Measurements from ENCODE around the gene GALNT9.
"Not testable (repeated sequence)": the region's sequence is repeated elsewhere in the genome, so short reads cannot be mapped to it uniquely, and the experiment has no call there.

Gene GALNT9

DNA sequence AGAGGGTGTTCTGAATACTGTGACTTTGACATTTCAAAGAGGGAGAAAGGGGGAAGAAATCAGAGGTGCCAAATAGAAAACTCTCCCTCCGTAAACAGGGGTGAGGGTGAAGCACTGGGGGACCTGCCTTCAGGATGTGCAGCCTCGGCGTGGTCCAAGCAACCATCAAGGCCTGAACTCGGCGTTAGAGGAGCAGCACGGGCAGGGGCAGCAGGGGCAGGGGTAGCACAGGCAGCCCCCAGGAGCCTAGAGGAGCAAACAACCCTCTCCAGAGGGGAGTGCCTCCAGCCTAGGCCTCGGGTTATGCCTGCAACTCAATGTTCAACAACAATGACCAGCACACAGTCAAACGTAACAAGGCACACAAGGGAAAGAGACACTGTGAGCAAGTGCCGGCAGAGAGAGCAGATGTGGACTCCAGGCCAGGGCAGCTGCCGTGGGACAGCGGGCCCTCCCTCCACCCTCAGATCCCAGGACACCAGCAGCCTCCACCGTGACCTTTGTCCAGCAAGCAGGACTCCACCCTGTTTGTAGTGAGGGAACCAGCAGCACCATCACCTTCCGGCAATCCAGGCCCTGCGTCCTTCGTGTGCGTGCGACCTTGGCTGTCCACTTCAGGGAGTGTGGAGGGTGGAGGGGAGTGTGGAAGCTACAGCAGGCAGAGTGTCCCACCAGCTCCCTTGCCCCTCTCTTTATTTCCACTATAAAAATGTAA, 18.0 kb downstream of the GALNT9 start:
- 78 to 79% methylated on average over 17 of the region's 17 CpGs for WGBS, 2 experiments
- no peaks in the 10 kb centered on the region for H3K9me3 ChIP-seq (ENCODE audit: control insufficient read depth, low read length)
- H3K27me3 ChIP-seq (ENCODE audit: control insufficient read depth, insufficient read depth, low read length, poor library complexity, severe bottlenecking): no peaks in the 10 kb centered on the region

DNA sequence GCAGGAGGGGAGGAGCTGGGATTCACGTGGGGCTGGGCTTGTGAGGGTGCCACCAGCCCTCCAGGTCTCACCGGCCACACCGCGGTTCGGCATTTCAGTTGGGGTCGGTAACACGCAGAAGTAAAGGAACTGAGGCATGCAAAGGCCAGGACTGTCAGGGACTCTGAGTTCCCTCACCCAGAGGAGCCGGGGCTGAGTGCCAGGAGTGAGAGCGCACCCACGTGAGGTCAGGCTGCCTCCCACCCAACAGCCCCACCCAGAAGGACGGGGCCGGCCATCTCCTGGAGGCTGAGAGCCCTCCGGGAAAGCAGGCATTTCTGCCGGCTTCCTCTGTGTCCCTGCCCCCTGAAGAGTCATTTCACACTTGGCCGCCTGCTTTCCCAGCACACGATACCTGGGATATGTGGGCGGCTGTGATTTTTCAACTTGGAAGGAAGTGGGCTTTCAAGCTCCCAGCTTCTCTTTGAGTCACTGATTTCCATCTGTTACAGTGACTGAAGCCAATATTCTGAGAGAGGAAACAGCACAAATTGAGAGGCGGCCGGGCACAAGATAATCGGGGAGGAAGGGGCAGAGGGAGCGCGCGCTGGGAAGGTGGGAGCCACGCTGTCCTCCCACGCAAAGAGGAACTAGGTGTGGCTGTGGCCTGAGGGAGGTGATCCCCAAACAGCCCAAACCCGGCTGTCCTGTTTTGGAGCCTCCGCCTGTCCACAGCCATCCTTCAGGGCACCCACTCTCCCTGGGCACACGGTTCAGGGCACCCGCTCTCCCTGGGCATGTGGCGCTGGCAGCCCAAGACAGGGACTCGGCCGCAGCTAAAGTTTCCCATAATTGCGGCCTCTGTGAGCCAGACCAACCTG, 19.0 kb downstream of the GALNT9 start:
- WGBS, 2 experiments: 80 to 82% methylated on average over 33 of the region's 33 CpGs
- Histone ChIP-seq H3K4me1 (ENCODE audit: control insufficient read depth, insufficient read depth, low read length) (no peaks in the 10 kb centered on the region), H3K4me3 (ENCODE audit: insufficient read depth, low read depth, low read length) (no peak overlapping the region), H3K27me3 (ENCODE audit: control insufficient read depth, insufficient read depth, low read length, poor library complexity, severe bottlenecking) (no peaks in the 10 kb centered on the region), H3K36me3 (ENCODE audit: control insufficient read depth, insufficient read depth, low read length) (no peaks in the 10 kb centered on the region), H3K9me3 (ENCODE audit: control insufficient read depth, low read length) (no peaks in the 10 kb centered on the region), H3K27ac (ENCODE audit: insufficient read depth, low read depth, low read length, poor library complexity, severe bottlenecking) (no peak overlapping the region)

More for the DNA sequence above, 18.0 kb downstream of the GALNT9 start:
- no peaks in the 10 kb centered on the region for H3K4me1 ChIP-seq (ENCODE audit: control insufficient read depth, insufficient read depth, low read length)
- H3K4me3 ChIP-seq (ENCODE audit: insufficient read depth, low read depth, low read length): no peak overlapping the region
- no peaks in the 10 kb centered on the region for H3K36me3 ChIP-seq (ENCODE audit: control insufficient read depth, insufficient read depth, low read length)
- H3K27ac ChIP-seq (ENCODE audit: insufficient read depth, low read depth, low read length, poor library complexity, severe bottlenecking): no peak overlapping the region

DNA sequence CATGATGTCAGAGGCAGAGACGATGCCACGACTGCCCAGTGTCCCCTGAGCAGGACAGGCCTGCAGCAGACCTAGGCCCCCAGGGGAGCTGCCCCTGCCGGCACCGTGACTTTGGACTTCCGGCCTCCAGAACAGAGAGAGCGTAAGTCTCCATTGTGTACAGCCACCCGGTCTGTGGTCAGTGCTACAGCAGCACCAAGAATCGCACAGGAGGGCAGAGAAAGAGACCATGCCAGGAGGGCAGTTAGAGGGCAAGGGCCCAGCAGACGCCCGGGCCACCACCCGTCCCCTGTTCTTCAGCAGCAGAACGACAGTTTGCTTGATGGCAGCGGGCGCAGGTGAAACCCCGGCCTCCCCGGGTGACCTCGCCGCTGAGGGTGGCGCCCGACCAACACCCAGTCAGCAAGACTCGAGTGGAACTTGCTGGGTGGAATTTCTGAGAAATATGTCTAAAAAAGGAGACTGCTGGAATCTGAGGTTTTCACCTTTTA, 19.7 kb downstream of the GALNT9 start:
- no peaks in the 10 kb centered on the region for H3K36me3 ChIP-seq (ENCODE audit: control insufficient read depth, insufficient read depth, low read length)
- no peak overlapping the region for H3K27ac ChIP-seq (ENCODE audit: insufficient read depth, low read depth, low read length, poor library complexity, severe bottlenecking)
- 92% methylated on average over 21 of the region's 21 CpGs for WGBS, 2 experiments
- no peak overlapping the region for H3K4me3 ChIP-seq (ENCODE audit: insufficient read depth, low read depth, low read length)
- H3K4me1 ChIP-seq (ENCODE audit: control insufficient read depth, insufficient read depth, low read length): no peaks in the 10 kb centered on the region
- H3K9me3 ChIP-seq (ENCODE audit: control insufficient read depth, low read length): no peaks in the 10 kb centered on the region
- no peaks in the 10 kb centered on the region for H3K27me3 ChIP-seq (ENCODE audit: control insufficient read depth, insufficient read depth, low read length, poor library complexity, severe bottlenecking)

DNA sequence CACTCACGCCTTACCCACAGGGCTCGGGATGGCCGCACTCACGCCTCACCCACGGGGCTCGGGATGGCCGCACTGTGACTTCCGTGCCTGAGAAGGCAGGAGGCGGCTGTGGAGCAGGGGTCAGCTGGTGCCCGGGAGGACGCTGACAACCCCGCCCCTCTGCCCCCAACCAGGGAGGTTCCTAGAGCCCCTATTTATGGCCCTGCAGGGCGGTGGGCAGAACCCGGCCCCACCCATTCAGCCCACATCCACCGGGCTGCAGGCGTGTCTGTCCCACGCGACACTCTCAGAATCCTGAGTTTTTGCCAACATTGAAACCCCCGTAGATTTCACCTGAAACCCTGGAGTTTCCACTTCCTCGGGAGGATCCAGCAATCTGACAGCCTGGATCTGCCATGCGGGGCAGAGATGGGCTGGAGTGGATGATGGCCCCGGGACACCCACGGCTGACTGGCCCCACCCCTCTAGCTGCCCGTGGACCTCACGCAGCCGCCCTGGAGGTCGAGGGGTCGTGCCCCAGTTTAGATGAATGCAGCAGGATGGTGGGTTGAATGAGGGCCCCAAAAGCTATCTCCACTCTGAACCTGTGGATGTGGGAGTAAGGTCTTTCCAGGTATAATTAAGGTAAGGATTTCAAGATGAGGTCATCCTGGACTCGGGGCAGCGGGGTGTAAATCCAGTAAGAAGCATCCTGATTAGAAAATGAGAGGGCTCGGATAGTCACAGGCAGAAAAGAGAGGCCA, 20.4 kb downstream of the GALNT9 start:
- H3K27me3 ChIP-seq (ENCODE audit: control insufficient read depth, insufficient read depth, low read length, poor library complexity, severe bottlenecking): no peaks in the 10 kb centered on the region
- H3K36me3 ChIP-seq (ENCODE audit: control insufficient read depth, insufficient read depth, low read length): no peaks in the 10 kb centered on the region
- no peaks in the 10 kb centered on the region for H3K4me1 ChIP-seq (ENCODE audit: control insufficient read depth, insufficient read depth, low read length)
- H3K9me3 ChIP-seq (ENCODE audit: control insufficient read depth, low read length): no peaks in the 10 kb centered on the region
- H3K27ac ChIP-seq (ENCODE audit: insufficient read depth, low read depth, low read length, poor library complexity, severe bottlenecking): no peak overlapping the region
- no peak overlapping the region for H3K4me3 ChIP-seq (ENCODE audit: insufficient read depth, low read depth, low read length)
- WGBS, 2 experiments: 88 to 91% methylated on average over 31 of the region's 31 CpGs

DNA sequence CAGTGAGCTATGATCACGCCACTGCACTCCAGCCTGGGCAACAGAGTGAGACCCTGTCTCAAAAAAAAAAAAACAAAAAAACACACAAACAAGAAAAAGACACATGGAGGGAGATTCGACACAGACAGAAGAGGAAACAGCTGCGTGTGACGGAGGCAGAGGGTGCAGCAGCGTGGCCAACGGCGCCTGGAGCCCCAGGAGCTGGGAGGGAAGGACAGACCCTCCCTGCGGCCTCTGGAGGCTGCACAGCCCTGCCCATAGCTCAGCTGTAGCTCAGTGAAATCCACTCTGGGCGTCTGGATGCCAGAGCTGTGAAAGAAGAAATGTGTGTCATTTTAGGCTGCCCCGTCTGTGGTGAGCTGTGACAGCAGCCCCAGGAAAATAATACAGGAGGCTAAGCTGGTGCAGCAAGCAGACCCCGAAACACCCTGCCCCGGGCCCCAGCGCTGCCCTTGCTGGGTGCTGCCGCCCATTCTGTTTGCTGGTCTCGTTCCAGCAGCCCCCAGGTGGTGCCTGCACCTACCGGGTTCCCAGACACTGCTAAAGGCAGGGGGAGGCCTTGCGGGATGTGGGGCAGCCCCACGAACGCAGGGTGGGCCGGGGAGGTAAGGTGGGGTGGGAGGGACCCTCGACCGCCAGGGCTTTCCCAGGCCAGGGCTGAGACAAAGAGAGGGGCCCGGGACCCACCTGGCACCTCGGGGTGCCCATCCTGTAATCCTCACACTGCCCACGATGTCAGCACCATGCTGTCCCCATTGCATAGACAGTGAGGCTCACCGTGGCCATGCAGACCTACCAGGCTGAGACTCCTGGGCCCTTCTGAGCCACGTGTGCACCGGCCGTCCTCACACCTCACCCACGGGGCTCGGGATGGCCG, 21.2 kb downstream of the GALNT9 start:
- Histone ChIP-seq H3K27ac (ENCODE audit: insufficient read depth, low read depth, low read length, poor library complexity, severe bottlenecking) (no peak overlapping the region), H3K36me3 (ENCODE audit: control insufficient read depth, insufficient read depth, low read length) (no peaks in the 10 kb centered on the region), H3K27me3 (ENCODE audit: control insufficient read depth, insufficient read depth, low read length, poor library complexity, severe bottlenecking) (no peaks in the 10 kb centered on the region), H3K4me3 (ENCODE audit: insufficient read depth, low read depth, low read length) (no peak overlapping the region), H3K9me3 (ENCODE audit: control insufficient read depth, low read length) (no peaks in the 10 kb centered on the region), H3K4me1 (ENCODE audit: control insufficient read depth, insufficient read depth, low read length) (no peaks in the 10 kb centered on the region)
- 84% methylated on average over 32 of the region's 32 CpGs for WGBS, 2 experiments

DNA sequence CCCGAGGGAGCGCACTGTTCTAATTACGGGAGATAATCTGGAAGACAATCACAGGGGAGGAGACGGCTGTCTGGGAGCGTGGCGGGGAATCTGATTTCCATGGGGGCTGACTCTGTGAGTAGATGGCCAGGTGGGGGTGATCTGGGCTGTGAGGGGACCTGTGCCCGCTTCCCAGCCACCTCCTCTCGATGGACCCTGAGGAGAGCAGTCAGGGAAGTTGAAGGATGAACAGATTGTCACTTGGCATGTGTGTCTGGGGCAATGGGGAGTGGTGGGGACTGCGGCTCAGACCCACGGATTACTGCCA, 22.6 kb downstream of the GALNT9 start:
- no peak overlapping the region for H3K4me3 ChIP-seq (ENCODE audit: insufficient read depth, low read depth, low read length)
- H3K9me3 ChIP-seq (ENCODE audit: control insufficient read depth, low read length): no peaks in the 10 kb centered on the region
- 76 to 79% methylated on average over 10 of the region's 10 CpGs for WGBS, 2 experiments
- H3K27me3 ChIP-seq (ENCODE audit: control insufficient read depth, insufficient read depth, low read length, poor library complexity, severe bottlenecking): no peaks in the 10 kb centered on the region
- H3K4me1 ChIP-seq (ENCODE audit: control insufficient read depth, insufficient read depth, low read length): no peaks in the 10 kb centered on the region
- H3K27ac ChIP-seq (ENCODE audit: insufficient read depth, low read depth, low read length, poor library complexity, severe bottlenecking): no peak overlapping the region
- H3K36me3 ChIP-seq (ENCODE audit: control insufficient read depth, insufficient read depth, low read length): no peaks in the 10 kb centered on the region

DNA sequence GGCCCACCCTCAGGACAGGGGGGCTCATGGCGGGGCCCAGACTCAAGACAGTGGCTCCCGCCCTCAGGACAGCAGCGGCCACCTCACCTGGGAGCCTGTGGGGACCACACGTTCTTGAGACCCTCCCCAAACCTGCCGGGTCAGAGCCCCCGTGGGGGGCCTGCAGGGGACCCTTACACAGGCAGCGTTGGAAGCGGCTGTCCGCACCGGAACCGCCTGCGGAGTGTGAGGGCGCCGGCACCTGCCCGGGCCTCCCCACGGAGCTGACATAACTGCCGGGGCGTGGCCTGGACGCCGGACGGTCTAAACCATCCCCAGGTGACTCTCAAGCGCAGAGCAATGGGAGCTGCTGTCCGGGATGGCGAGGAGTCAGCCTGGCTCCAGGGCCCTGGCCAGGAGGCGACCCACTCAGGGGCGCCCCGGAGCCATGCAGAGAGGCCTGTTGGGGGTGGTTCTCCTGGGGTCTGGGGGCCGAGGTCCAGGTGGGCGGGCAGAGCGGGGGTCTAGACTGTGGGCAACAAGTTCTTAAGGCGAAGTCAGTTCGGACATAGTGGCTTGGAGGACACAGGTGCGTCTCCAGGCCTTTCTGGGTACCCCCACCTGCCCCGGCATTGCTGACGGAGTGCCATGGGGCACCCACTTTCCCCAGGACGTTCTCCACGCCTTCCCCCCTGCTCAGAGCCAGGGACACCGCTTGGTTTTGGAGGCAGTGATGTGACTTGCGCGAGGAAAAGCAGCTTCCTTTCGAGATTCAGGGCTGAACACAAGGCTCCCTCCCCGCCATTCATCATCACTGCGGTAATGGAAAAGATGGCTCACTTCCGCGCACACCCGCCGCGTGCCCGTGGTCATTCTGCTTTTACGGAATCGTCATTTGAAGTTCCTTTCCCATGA, 23.2 kb downstream of the GALNT9 start:
- Histone ChIP-seq H3K4me1 (ENCODE audit: control insufficient read depth, insufficient read depth, low read length) (no peaks in the 10 kb centered on the region), H3K9me3 (ENCODE audit: control insufficient read depth, low read length) (no peaks in the 10 kb centered on the region), H3K4me3 (ENCODE audit: insufficient read depth, low read depth, low read length) (no peak overlapping the region), H3K36me3 (ENCODE audit: control insufficient read depth, insufficient read depth, low read length) (no peaks in the 10 kb centered on the region), H3K27ac (ENCODE audit: insufficient read depth, low read depth, low read length, poor library complexity, severe bottlenecking) (no peak overlapping the region), H3K27me3 (ENCODE audit: control insufficient read depth, insufficient read depth, low read length, poor library complexity, severe bottlenecking) (peaks cover 5% of the 10 kb centered on the region)
- 85 to 87% methylated on average over 51 of the region's 51 CpGs for WGBS, 2 experiments

DNA sequence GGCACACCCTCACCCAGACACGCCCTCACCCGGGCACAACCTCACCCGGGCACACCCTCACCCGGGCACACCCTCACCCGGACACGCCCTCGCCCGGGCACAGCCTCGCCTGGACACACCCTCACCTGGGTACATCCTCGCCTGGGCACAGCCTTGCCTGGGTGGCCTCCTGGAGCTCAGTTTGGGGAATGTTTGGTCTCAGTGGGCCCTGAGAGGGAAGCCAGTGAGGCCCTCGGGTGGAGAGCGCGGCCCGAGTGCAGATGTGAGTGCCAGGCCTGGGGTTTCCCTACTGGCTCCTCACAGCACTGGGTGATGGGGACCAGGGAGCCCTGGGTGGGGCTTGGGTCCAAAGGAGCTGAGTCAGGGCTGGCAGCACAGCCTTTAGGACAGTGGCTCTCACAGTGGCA, 23.8 kb downstream of the GALNT9 start:
- H3K27ac ChIP-seq (ENCODE audit: insufficient read depth, low read depth, low read length, poor library complexity, severe bottlenecking): no peak overlapping the region
- H3K36me3 ChIP-seq (ENCODE audit: control insufficient read depth, insufficient read depth, low read length): no peaks in the 10 kb centered on the region
- no peak overlapping the region for H3K4me3 ChIP-seq (ENCODE audit: insufficient read depth, low read depth, low read length)
- H3K27me3 ChIP-seq (ENCODE audit: control insufficient read depth, insufficient read depth, low read length, poor library complexity, severe bottlenecking): peaks cover 7% of the 10 kb centered on the region
- WGBS, 2 experiments: 87 to 88% methylated on average over 14 of the region's 14 CpGs
- no peaks in the 10 kb centered on the region for H3K4me1 ChIP-seq (ENCODE audit: control insufficient read depth, insufficient read depth, low read length)
- no peaks in the 10 kb centered on the region for H3K9me3 ChIP-seq (ENCODE audit: control insufficient read depth, low read length)

DNA sequence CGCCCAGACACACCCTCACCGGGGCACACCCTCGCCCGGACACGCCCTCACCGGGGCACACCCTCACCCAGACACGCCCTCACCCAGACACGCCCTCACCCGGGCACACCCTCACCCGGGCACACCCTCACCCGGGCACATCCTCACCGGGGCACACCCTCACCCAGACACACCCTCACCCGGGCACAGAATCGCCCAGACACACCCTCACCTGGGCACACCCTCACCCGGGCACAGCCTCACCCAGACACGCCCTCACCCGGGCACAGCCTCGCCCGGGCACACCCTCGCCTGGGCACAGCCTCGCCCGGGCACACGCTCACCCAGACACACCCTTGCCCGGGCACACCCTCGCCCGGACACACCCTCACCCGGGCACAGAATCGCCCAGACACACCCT, 24.5 kb downstream of the GALNT9 start:
- not testable (repeated sequence) for H3K4me1 ChIP-seq (ENCODE audit: control insufficient read depth, insufficient read depth, low read length); H3K27me3 ChIP-seq (ENCODE audit: control insufficient read depth, insufficient read depth, low read length, poor library complexity, severe bottlenecking); H3K36me3 ChIP-seq (ENCODE audit: control insufficient read depth, insufficient read depth, low read length); H3K27ac ChIP-seq (ENCODE audit: insufficient read depth, low read depth, low read length, poor library complexity, severe bottlenecking); H3K9me3 ChIP-seq (ENCODE audit: control insufficient read depth, low read length); H3K4me3 ChIP-seq (ENCODE audit: insufficient read depth, low read depth, low read length)
- no CpG with 5 or more reads among the region's 28 CpGs for WGBS, 2 experiments

All from ectodermal cell (in vitro differentiated cells).